K562 (cell line): Measurements from ENCODE around the gene POLN. TPM values are rescaled to one million over a fixed set of nuclear protein-coding genes. Genes with fewer than 3 reads are reported as not detected.

Experiments
- ARHGAP35 ChIP-seq: fragments of 450-650 bp; IDR thresholded peaks from 2 replicates; pipeline ENCODE4 v1.6.1; 2018; ENCODE audit not compliant: partially characterized antibody
- ARID2 ChIP-seq: fragments of 450-650 bp; IDR thresholded peaks from 2 replicates; pipeline ENCODE4 v1.6.1; 2017; ENCODE audit warnings: antibody characterized with exemption, mild to moderate bottlenecking
- BCOR ChIP-seq: fragments of 450-650 bp; IDR thresholded peaks from 2 replicates; pipeline ENCODE4 v1.6.1; 2016
- C11orf30 ChIP-seq: fragments of 450-650 bp; IDR thresholded peaks from 2 replicates; pipeline ENCODE4 v1.6.1; 2016; ENCODE audit warnings: low read depth, mild to moderate bottlenecking
- CSDE1 ChIP-seq, 2 experiments: fragments of 450-650 bp; IDR thresholded peaks; 2 replicates each; pipeline ENCODE4 v1.6.1; 2016; ENCODE audit warnings: mild to moderate bottlenecking in 1 of 2
- CTCF ChIP-seq, 3 experiments: IDR thresholded peaks in 2 of 3; conservative IDR thresholded peaks in 1 of 3; 2 replicates each; pipeline ENCODE4 v1.5.1; 2011 to 2012; ENCODE audit warnings: low read length in 3 of 3, mild to moderate bottlenecking in 3 of 3, control low read depth in 2 of 3, improper control_type of control experiment in 1 of 3, inconsistent platforms in 1 of 3, low read depth in 1 of 3, mixed read lengths in 1 of 3, moderate library complexity in 1 of 3; ENCODE audit not compliant: insufficient read depth in 2 of 3
- EGR1 ChIP-seq: fragments of 450-650 bp; conservative IDR thresholded peaks from 2 replicates; pipeline ENCODE4 v1.6.1; 2017; ENCODE audit warnings: mild to moderate bottlenecking
- HDAC2 ChIP-seq: fragments of 450-650 bp; IDR thresholded peaks from 2 replicates; pipeline ENCODE4 v1.6.1; 2016; ENCODE audit warnings: mild to moderate bottlenecking
- HLTF ChIP-seq: fragments of 450-650 bp; IDR thresholded peaks from 2 replicates; pipeline ENCODE4 v1.6.1; 2016
- LARP7 ChIP-seq: fragments of 450-650 bp; IDR thresholded peaks from 2 replicates; pipeline ENCODE4 v1.6.1; 2016
- MAFF ChIP-seq: IDR thresholded peaks from 2 replicates; pipeline ENCODE4 v1.6.1; 2012; ENCODE audit warnings: low read length, improper control_type of control experiment
- MAFG ChIP-seq: fragments of 450-650 bp; conservative IDR thresholded peaks from 2 replicates; pipeline ENCODE4 v1.6.1; 2016; ENCODE audit warnings: missing genetic modification characterization, missing compliant biosample characterization
- MCM5 ChIP-seq: fragments of 450-650 bp; IDR thresholded peaks from 2 replicates; pipeline ENCODE4 v1.6.1; 2016; ENCODE audit warnings: low read depth
- MTA1 ChIP-seq: fragments of 450-650 bp; IDR thresholded peaks from 2 replicates; pipeline ENCODE4 v1.6.1; 2017; ENCODE audit warnings: borderline replicate concordance
- NFATC3 ChIP-seq: fragments of 450-650 bp; IDR thresholded peaks from 2 replicates; pipeline ENCODE4 v1.6.1; 2017; ENCODE audit warnings: mild to moderate bottlenecking
- ZBTB7A ChIP-seq: IDR thresholded peaks from 2 replicates; pipeline ENCODE4 v1.6.1; 2011; ENCODE audit warnings: low read depth, mild to moderate bottlenecking, low read length, moderate library complexity, borderline replicate concordance; ENCODE audit not compliant: control insufficient read depth
- ZFPM2 ChIP-seq: fragments of 250-450 bp; sonication (Bioruptor Pico); IDR thresholded peaks from 2 replicates; pipeline ENCODE4 v1.5.1; 2022; ENCODE audit warnings: mild to moderate bottlenecking
- ZNF263 ChIP-seq: sonication (generic); formaldehyde crosslinking; IDR thresholded peaks from 2 replicates; pipeline ENCODE4 v1.8.0; 2022; ENCODE audit warnings: mild to moderate bottlenecking, missing genetic modification reagents, borderline replicate concordance
- ZNF316 ChIP-seq: fragments of 450-650 bp; IDR thresholded peaks from 2 replicates; pipeline ENCODE4 v1.6.1; 2016
- polyA plus RNA-seq, 8 experiments: library from polyadenylated mRNA; depleted of rRNA in 4 of 8; stranded (reverse) in 5 of 8; unstranded in 3 of 8; fragments of >200 nt; fragmentation: Nextera tagmentation in 2 of 8; fragmentation: Illumina TruSeq in 1 of 8; extraction: Ambion mirVana in 2 of 8; extraction: Trizol in 1 of 8; gene quantifications; 2 replicates each; pipeline versions ENCODE4 v1.2.1 to v1.2.3, GENCODE V29; 2011 to 2014; ENCODE audit warnings: inconsistent platforms in 1 of 8, missing spikeins in 1 of 8
- total RNA-seq, 7 experiments: library from RNA; depleted of rRNA in 6 of 7; stranded (reverse); fragments of >200 nt in 6 of 7; fragmentation: Illumina TruSeq in 2 of 7; extraction: Trizol in 2 of 7; gene quantifications; 2 replicates each; pipeline versions ENCODE4 v1.2.1 to v1.2.3, GENCODE V29; 2011 to 2021; ENCODE audit warnings: low replicate concordance in 1 of 7
- TF ChIP-seq, protein P1 (sequence below): fragments of 450-650 bp; formaldehyde crosslinking; IDR thresholded peaks from 2 replicates; pipeline ENCODE4 v1.4.0; 2022; ENCODE audit warnings: missing genetic modification characterization
- TF ChIP-seq, protein P2 (sequence below): fragments of 450-650 bp; IDR thresholded peaks from 2 replicates; pipeline ENCODE4 v1.6.1; 2016; ENCODE audit warnings: antibody characterized with exemption
- TF ChIP-seq, protein P3 (sequence below): fragments of 450-650 bp; IDR thresholded peaks from 2 replicates; pipeline ENCODE4 v1.6.1; 2016; ENCODE audit warnings: borderline replicate concordance

The POLN gene
- total and polyA plus RNA-seq, 9 of the 15 experiments (the other 6 are each of a cell fraction or from before 2014, with no cell fraction given): 0.08 to 0.91 (median 0.32) TPM

GRCh38 chr4:2243681-2244380, 1.9 kb upstream of the POLN start (continued):
- TF ChIP-seq, protein P1, sequence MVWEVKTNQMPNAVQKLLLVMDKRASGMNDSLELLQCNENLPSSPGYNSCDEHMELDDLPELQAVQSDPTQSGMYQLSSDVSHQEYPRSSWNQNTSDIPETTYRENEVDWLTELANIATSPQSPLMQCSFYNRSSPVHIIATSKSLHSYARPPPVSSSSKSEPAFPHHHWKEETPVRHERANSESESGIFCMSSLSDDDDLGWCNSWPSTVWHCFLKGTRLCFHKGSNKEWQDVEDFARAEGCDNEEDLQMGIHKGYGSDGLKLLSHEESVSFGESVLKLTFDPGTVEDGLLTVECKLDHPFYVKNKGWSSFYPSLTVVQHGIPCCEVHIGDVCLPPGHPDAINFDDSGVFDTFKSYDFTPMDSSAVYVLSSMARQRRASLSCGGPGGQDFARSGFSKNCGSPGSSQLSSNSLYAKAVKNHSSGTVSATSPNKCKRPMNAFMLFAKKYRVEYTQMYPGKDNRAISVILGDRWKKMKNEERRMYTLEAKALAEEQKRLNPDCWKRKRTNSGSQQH (CRISPR knock-in tag): 0 out of 2 replicates have a peak, but pooled peaks have one; percentile 42
- TF ChIP-seq NFATC3: 0 out of 2 replicates have a peak, but pooled peaks have one; percentile 34
- peak; percentile 37 for TF ChIP-seq ARHGAP35
- 0 out of 2 replicates have a peak, but pooled peaks have one; percentile 17 for TF ChIP-seq EGR1
- peak; percentile 38; the same call in 1 of the 2 replicates for TF ChIP-seq HDAC2
- TF ChIP-seq, protein P2, sequence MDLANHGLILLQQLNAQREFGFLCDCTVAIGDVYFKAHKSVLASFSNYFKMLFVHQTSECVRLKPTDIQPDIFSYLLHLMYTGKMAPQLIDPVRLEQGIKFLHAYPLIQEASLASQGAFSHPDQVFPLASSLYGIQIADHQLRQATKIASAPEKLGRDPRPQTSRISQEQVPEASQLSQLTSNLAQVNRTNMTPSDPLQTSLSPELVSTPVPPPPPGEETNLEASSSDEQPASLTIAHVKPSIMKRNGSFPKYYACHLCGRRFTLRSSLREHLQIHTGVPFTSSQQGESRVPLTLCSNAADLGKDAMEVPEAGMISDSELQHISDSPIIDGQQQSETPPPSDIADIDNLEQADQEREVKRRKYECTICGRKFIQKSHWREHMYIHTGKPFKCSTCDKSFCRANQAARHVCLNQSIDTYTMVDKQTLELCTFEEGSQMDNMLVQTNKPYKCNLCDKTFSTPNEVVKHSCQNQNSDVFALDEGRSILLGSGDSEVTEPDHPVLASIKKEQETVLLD: peak; percentile 44
- TF ChIP-seq ZNF263 (CRISPR knock-in tag): peak; percentile 34; the same call in 1 of the 2 replicates
- TF ChIP-seq ZFPM2 (CRISPR knock-in tag): no peak
- peak; percentile 98 for TF ChIP-seq C11orf30
- TF ChIP-seq MCM5: no peak
- peak; percentile 54 to 66 (median 56); a peak in 4 of 6 replicates for TF ChIP-seq CTCF (IDR thresholded peaks at IDR 0.05 in 2 of 3, conservative IDR thresholded peaks at IDR 0.05 in 1 of 3; ENCODE audit: insufficient read depth in 2 of 3, low read depth in 1 of 3, low read length in 3 of 3)
- peak; percentile 63; the same call in 1 of the 2 replicates for TF ChIP-seq MTA1
- peak; percentile 90 for TF ChIP-seq MAFG
- TF ChIP-seq HLTF: peak; percentile 76; the same call in 1 of the 2 replicates
- TF ChIP-seq LARP7: peak; percentile 88; the same call in 1 of the 2 replicates
- peak; percentile 99 for TF ChIP-seq ZNF316
- TF ChIP-seq BCOR: peak; percentile 66
- 0 out of 4 replicates have a peak, but pooled peaks of 1 of the 2 experiments have one; percentile 29 for TF ChIP-seq CSDE1 (IDR thresholded peaks at IDR 0.05)
- TF ChIP-seq MAFF: peak; percentile 68; the same call in 1 of the 2 replicates
- TF ChIP-seq ZBTB7A: peak; percentile 63
- TF ChIP-seq, protein P3, sequence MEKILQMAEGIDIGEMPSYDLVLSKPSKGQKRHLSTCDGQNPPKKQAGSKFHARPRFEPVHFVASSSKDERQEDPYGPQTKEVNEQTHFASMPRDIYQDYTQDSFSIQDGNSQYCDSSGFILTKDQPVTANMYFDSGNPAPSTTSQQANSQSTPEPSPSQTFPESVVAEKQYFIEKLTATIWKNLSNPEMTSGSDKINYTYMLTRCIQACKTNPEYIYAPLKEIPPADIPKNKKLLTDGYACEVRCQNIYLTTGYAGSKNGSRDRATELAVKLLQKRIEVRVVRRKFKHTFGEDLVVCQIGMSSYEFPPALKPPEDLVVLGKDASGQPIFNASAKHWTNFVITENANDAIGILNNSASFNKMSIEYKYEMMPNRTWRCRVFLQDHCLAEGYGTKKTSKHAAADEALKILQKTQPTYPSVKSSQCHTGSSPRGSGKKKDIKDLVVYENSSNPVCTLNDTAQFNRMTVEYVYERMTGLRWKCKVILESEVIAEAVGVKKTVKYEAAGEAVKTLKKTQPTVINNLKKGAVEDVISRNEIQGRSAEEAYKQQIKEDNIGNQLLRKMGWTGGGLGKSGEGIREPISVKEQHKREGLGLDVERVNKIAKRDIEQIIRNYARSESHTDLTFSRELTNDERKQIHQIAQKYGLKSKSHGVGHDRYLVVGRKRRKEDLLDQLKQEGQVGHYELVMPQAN: peak; percentile 56; the same call in 1 of the 2 replicates
- TF ChIP-seq ARID2: peak; percentile 73; the same call in 1 of the 2 replicates
